ENCODE data around the gene SMIM3.

DNA sequence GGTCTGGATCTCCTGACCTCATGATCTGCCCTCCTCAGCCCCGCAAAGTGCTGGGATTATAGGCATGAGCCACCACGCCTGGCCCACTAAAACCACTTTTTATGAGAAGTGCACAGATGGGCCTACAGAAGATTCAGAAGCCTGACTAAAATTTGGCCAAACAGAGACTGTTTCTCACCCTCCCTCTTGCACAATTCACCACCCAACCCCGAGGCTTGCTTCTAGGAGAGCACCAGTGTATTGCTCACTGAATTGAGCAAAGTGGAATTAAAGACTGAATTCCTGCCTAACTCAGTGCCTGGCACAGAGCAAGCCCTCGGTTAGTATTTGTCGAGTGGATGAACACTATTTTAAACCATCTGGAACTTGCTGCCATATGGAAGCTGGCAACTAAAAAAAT, 16.3 kb upstream of the SMIM3 start:
- TF ChIP-seq, protein P1, sequence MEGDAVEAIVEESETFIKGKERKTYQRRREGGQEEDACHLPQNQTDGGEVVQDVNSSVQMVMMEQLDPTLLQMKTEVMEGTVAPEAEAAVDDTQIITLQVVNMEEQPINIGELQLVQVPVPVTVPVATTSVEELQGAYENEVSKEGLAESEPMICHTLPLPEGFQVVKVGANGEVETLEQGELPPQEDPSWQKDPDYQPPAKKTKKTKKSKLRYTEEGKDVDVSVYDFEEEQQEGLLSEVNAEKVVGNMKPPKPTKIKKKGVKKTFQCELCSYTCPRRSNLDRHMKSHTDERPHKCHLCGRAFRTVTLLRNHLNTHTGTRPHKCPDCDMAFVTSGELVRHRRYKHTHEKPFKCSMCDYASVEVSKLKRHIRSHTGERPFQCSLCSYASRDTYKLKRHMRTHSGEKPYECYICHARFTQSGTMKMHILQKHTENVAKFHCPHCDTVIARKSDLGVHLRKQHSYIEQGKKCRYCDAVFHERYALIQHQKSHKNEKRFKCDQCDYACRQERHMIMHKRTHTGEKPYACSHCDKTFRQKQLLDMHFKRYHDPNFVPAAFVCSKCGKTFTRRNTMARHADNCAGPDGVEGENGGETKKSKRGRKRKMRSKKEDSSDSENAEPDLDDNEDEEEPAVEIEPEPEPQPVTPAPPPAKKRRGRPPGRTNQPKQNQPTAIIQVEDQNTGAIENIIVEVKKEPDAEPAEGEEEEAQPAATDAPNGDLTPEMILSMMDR (IDR thresholded peaks at IDR 0.05; ENCODE audit: insufficient read depth, low read length, poor library complexity, severe bottlenecking), result no peak
- no peak for TF ChIP-seq EZH2phosphoT487 (conservative IDR thresholded peaks at IDR 0.05; ENCODE audit: low read length)
